ENCODE results near the gene MAST4. TPM values are rescaled to one million over a fixed set of nuclear protein-coding genes. Genes with fewer than 3 reads are reported as not detected.

MAST4 gene
- total and polyA plus RNA-seq, 2 of the 8 experiments (the other 6 are each of a cell fraction or from before 2014, with no cell fraction given) = 1.5 to 2.6 TPM

- Histone ChIP-seq H3K23me2 (ENCODE audit: low read depth, low read length) (no peaks in the 10 kb centered on the region), H4K20me1 (replicated peaks in 1 of 2; ENCODE audit: control insufficient read depth in 1 of 2, insufficient read depth in 2 of 2, low read length in 2 of 2) (no peaks in the 10 kb centered on the region), H2BK20ac (ENCODE audit: low read length) (no peak overlapping the region), H3K9me3 (ENCODE audit: insufficient read depth in 2 of 2, low read depth in 1 of 2, low read length in 1 of 2) (no peaks in the 10 kb centered on the region), H3K4me3 (ENCODE audit: extremely low read depth in 1 of 4, insufficient read depth in 2 of 4, low read depth in 3 of 4, low read length in 4 of 4) (no peak overlapping the region), H3K36me3 (ENCODE audit: control insufficient read depth in 2 of 4, insufficient read depth in 4 of 4, low read length in 3 of 4) (no peaks in the 10 kb centered on the region), H2BK5ac (ENCODE audit: low read depth, low read length) (no peak overlapping the region), H3K56ac (replicated peaks; ENCODE audit: insufficient read length, low read depth, low read length) (no peak overlapping the region), H3K79me1 (ENCODE audit: low read depth, low read length) (no peaks in the 10 kb centered on the region; the same call in 1 of the 2 replicates), H2BK15ac (ENCODE audit: low read length) (no peak overlapping the region), H2AK5ac (ENCODE audit: low read depth, low read length) (no peak overlapping the region), H3K14ac (ENCODE audit: insufficient read length) (no peak overlapping the region), H3K23ac (ENCODE audit: insufficient read length) (no peak overlapping the region), H4K5ac (ENCODE audit: insufficient read length, low read depth, low read length) (no peak overlapping the region), H3K9ac (replicated peaks in 1 of 4; ENCODE audit: extremely low read depth in 1 of 4, low read depth in 3 of 4, low read length in 3 of 4) (no peak overlapping the region), H3K4me1 (replicated peaks in 1 of 4; ENCODE audit: control insufficient read depth in 3 of 4, insufficient read depth in 4 of 4, low read length in 3 of 4) (0 out of 7 replicates have a peak, but pooled peaks cover 0 to 2% (median 0%) of the 10 kb centered on the region in 4 experiments), H2AFZ (ENCODE audit: low read length) (no peak overlapping the region), H3K79me2 (ENCODE audit: control insufficient read depth in 1 of 2, insufficient read depth in 2 of 2, low read length in 2 of 2) (no peaks in the 10 kb centered on the region), H3K4me2 (ENCODE audit: insufficient read depth in 1 of 2, low read depth in 2 of 2, low read length in 2 of 2) (no peak overlapping the region), H2BK12ac (ENCODE audit: low read depth, low read length) (no peak overlapping the region), H3K27ac (ENCODE audit: low read depth, low read length) (no peak overlapping the region), H4K91ac (replicated peaks; ENCODE audit: insufficient read length, low read length) (no peak overlapping the region), H3K18ac (ENCODE audit: extremely low read depth, low read length) (no peak overlapping the region), H2BK120ac (replicated peaks; ENCODE audit: low read depth, low read length) (no peak overlapping the region), H3K4ac (replicated peaks; ENCODE audit: insufficient read length, low read depth, low read length) (no peak overlapping the region), H3K27me3 (replicated peaks in 1 of 4; ENCODE audit: control insufficient read depth in 3 of 4, extremely low read depth in 1 of 4, insufficient read depth in 3 of 4, low read length in 3 of 4) (no peaks in the 10 kb centered on the region), H4K8ac (ENCODE audit: extremely low read depth, insufficient read depth, low read length) (no peak overlapping the region)
- DNase-seq (ENCODE audit: low read depth in 1 of 2, low spot score in 2 of 2) (no peak), FAIRE-seq (no peak)
- POLR2A ChIA-PET (ENCODE audit: partially characterized antibody) = interaction anchor here (0.9 kb wide), 1 partner anchor 66 kb away, joined by 3 read pairs; no protein-coding TSS in a partner anchor
- 92% methylated on average over 3 of the region's 3 CpGs; no CpG with 5 or more reads in 1 of the 2 experiments for WGBS, 2 experiments (ENCODE audit: extremely low coverage in 1 of 2, insufficient coverage in 1 of 2, insufficient read length in 1 of 2, insufficient replicate concordance in 2 of 2, low coverage in 1 of 2, low lambda C conversion rate in 2 of 2, missing lambda C conversion rate in 1 of 2)
- CTCF ChIA-PET (ENCODE audit: partially characterized antibody) = no interaction called here
- TF ChIP-seq TAF1 (IDR thresholded peaks at IDR 0.05; ENCODE audit: low read depth, low read length) (no peak), SUZ12 (IDR thresholded peaks at IDR 0.05; ENCODE audit: low read length) (no peak), TCF12 (IDR thresholded peaks at IDR 0.05; ENCODE audit: low read depth, low read length) (no peak), EZH2 (IDR thresholded peaks at IDR 0.05; ENCODE audit: low read depth, low read length, severe bottlenecking) (no peak), BCL11A (IDR thresholded peaks at IDR 0.05; ENCODE audit: low read depth in 2 of 2, low read length in 2 of 2) (no peak), RFX5 (IDR thresholded peaks at IDR 0.05; ENCODE audit: borderline replicate concordance, low read depth, low read length) (no peak), CBX5 (IDR thresholded peaks at IDR 0.05; ENCODE audit: low read depth, low read length) (no peak), SP2 (IDR thresholded peaks at IDR 0.05; ENCODE audit: low read length) (no peak), POLR2AphosphoS5 (IDR thresholded peaks at IDR 0.05; ENCODE audit: low read depth, low read length) (no peak), KDM5A (IDR thresholded peaks at IDR 0.05; ENCODE audit: low read length) (no peak), RXRA (IDR thresholded peaks at IDR 0.05; ENCODE audit: insufficient read depth, low read depth, low read length) (no peak), CREB1 (IDR thresholded peaks at IDR 0.05) (no peak), CTBP2 (IDR thresholded peaks at IDR 0.05; ENCODE audit: borderline replicate concordance, insufficient read depth, insufficient read length, low read length) (no peak), PHF8 (conservative IDR thresholded peaks at IDR 0.05; ENCODE audit: low read depth, low read length) (no peak), SAP30 (IDR thresholded peaks at IDR 0.05; ENCODE audit: insufficient read depth, insufficient replicate concordance, low read length) (no peak)
These were observed 18.9 kb downstream of the MAST4 start for GRCh38 chr5:66615136-66615535.

Measured in H1 (cell line).